Breast epithelium (tissue), 3 donors: ENCODE results near the gene SLC6A17.

Source experiments
- CTCF ChIP-seq, 3 donors: fragments of 450-650 bp; IDR thresholded peaks; one replicate each; pipeline ENCODE4 v1.5.1; 2016 to 2017; ENCODE audit warnings: antibody characterized with exemption in 3 of 3, mild to moderate bottlenecking in 3 of 3, moderate library complexity in 3 of 3
- POLR2AphosphoS5 ChIP-seq, 3 donors: sonication (generic); formaldehyde crosslinking; IDR thresholded peaks; one replicate each; pipeline ENCODE4 v1.6.1; 2017; ENCODE audit warnings: antibody characterized with exemption in 3 of 3

- TF ChIP-seq CTCF (IDR thresholded peaks at IDR 0.05) (no peak), POLR2AphosphoS5 (IDR thresholded peaks at IDR 0.05) (no peak)
Measured at GRCh38 chr1:110148961-110149360, 1.3 kb upstream of the SLC6A17 start.
